Glutamatergic neuron (in vitro differentiated cells): Measurements from ENCODE around the gene PTGFRN. TPM values are rescaled to one million over a fixed set of nuclear protein-coding genes. Genes with fewer than 3 reads are reported as not detected.

Experiments
- DNase-seq: peaks from one replicate; pipeline ENCODE4 v3.0.0; 2022
- H3K27ac Mint-ChIP-seq: one replicate; pipeline ENCODE4 v1.8.0; 2020; ENCODE audit warnings: mild to moderate bottlenecking, mixed read lengths, inconsistent platforms; ENCODE audit not compliant: unreplicated experiment
- H3K27me3 Mint-ChIP-seq: one replicate; pipeline ENCODE4 v1.8.0; 2020; ENCODE audit warnings: mild to moderate bottlenecking, moderate library complexity, mixed read lengths, inconsistent platforms; ENCODE audit not compliant: unreplicated experiment
- H3K36me3 Mint-ChIP-seq: one replicate; pipeline ENCODE4 v1.8.0; 2020; ENCODE audit warnings: mild to moderate bottlenecking, mixed read lengths, inconsistent platforms; ENCODE audit not compliant: unreplicated experiment
- H3K4me1 Mint-ChIP-seq: one replicate; pipeline ENCODE4 v1.8.0; 2020; ENCODE audit warnings: mild to moderate bottlenecking, low read depth, mixed read lengths, inconsistent platforms; ENCODE audit not compliant: unreplicated experiment
- H3K4me3 Mint-ChIP-seq: one replicate; pipeline ENCODE4 v1.8.0; 2020; ENCODE audit warnings: mild to moderate bottlenecking, mixed read lengths, inconsistent platforms; ENCODE audit not compliant: unreplicated experiment
- H3K9me3 Mint-ChIP-seq: one replicate; pipeline ENCODE4 v1.8.0; 2020; ENCODE audit warnings: mild to moderate bottlenecking, moderate library complexity, mixed read lengths, inconsistent platforms; ENCODE audit not compliant: unreplicated experiment
- total RNA-seq: library from RNA; stranded (reverse); fragmentation: NEBNext Ultra II Directional; extraction: Animal tissue kit (Norgen Biotek cat#: 25700); gene quantifications from one replicate; pipeline ENCODE4 v1.2.1, GENCODE V29; 2021; ENCODE audit not compliant: unreplicated experiment
- TF ChIP-seq, protein P1 (sequence below): fragments of 200-600 bp; sonication (generic); IDR thresholded peaks from one replicate; pipeline ENCODE4 v1.5.0; 2021; ENCODE audit not compliant: partially characterized antibody, unreplicated experiment

The PTGFRN gene
- total RNA-seq, 1 donor from 2014 or later = 61.2 TPM

DNA sequence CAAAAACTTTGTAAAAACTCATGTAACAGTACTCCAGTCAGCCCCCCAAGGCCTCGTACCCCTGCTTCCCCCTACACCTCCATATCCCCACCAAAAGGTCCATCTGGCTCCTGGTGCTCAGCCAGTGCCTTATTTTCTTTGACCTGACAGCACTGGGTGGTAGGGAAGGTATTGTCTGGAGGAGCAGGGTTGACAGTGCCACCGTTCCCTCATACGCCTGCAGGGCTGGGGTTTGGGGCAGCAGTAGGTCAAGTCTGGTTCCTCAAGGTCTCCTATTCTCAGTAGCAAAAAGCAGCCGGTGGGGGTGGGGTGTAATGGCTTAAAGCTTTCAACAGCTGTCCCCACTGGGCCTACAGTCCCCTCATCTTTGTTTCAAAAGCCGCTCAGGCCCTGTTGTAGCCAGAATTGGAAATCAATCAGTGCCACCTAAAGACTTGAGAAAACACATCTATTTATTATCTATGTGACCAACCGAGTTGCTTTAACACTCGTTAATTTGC, 125.1 kb downstream of the PTGFRN start:
- TF ChIP-seq, protein P1, sequence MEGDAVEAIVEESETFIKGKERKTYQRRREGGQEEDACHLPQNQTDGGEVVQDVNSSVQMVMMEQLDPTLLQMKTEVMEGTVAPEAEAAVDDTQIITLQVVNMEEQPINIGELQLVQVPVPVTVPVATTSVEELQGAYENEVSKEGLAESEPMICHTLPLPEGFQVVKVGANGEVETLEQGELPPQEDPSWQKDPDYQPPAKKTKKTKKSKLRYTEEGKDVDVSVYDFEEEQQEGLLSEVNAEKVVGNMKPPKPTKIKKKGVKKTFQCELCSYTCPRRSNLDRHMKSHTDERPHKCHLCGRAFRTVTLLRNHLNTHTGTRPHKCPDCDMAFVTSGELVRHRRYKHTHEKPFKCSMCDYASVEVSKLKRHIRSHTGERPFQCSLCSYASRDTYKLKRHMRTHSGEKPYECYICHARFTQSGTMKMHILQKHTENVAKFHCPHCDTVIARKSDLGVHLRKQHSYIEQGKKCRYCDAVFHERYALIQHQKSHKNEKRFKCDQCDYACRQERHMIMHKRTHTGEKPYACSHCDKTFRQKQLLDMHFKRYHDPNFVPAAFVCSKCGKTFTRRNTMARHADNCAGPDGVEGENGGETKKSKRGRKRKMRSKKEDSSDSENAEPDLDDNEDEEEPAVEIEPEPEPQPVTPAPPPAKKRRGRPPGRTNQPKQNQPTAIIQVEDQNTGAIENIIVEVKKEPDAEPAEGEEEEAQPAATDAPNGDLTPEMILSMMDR = no peak
- H3K9me3 Mint-ChIP-seq = no peaks in the 10 kb centered on the region
- peaks cover 33% of the 10 kb centered on the region for H3K4me1 Mint-ChIP-seq
- H3K4me3 Mint-ChIP-seq = peak overlapping the region; percentile 57
- no peaks in the 10 kb centered on the region for H3K36me3 Mint-ChIP-seq
- H3K27me3 Mint-ChIP-seq = peaks cover 2% of the 10 kb centered on the region
- H3K27ac Mint-ChIP-seq = peak overlapping the region; percentile 67
- DNase-seq = peak; percentile 59

- H3K4me3 Mint-ChIP-seq = no peak overlapping the region
- TF ChIP-seq, protein P1 = no peak
- H3K9me3 Mint-ChIP-seq = no peaks in the 10 kb centered on the region
- H3K27ac Mint-ChIP-seq = no peak overlapping the region
- H3K27me3 Mint-ChIP-seq = peaks cover 2% of the 10 kb centered on the region
- no peaks in the 10 kb centered on the region for H3K36me3 Mint-ChIP-seq
- no peak for DNase-seq
- peaks cover 35% of the 10 kb centered on the region for H3K4me1 Mint-ChIP-seq
Observed at GRCh38 chr1:117036018-117036461, 126.3 kb downstream of the PTGFRN start.

DNA sequence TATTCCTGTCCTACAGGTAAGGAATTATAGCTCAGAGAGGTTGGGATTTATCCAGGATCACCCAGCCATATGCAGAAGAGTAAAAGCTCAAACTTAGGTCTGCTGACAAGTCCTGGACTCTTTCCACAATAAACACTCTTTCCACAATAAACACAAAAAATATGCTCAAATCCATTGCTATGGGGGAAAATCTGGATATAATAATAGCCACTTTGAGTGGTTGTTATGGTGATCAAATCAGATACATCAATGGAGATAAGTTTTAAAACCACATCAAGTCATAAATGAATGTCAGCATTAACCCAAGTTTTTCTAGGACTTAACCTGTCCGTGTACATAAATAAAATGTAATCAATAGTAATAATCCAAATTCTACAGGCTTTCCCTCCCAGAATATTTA, 128.1 kb downstream of the PTGFRN start:
- no peak for DNase-seq
- Mint-ChIP-seq H3K36me3 (no peaks in the 10 kb centered on the region), H3K27ac (no peak overlapping the region), H3K4me3 (no peak overlapping the region), H3K27me3 (peaks cover 2% of the 10 kb centered on the region), H3K4me1 (peaks cover 33% of the 10 kb centered on the region), H3K9me3 (no peaks in the 10 kb centered on the region)
- TF ChIP-seq, protein P1 = no peak

GRCh38 chr1:117038236-117038635, 128.5 kb downstream of the PTGFRN start:
- Mint-ChIP-seq H3K27ac (no peak overlapping the region), H3K9me3 (no peaks in the 10 kb centered on the region), H3K27me3 (no peaks in the 10 kb centered on the region), H3K4me3 (no peak overlapping the region), H3K4me1 (peaks cover 30% of the 10 kb centered on the region), H3K36me3 (peaks cover 4% of the 10 kb centered on the region)
- TF ChIP-seq, protein P1 = no peak
- no peak for DNase-seq

Other genes with a start within 250 kb of the PTGFRN start
- 110 TPM for gene IGSF3, start 242.2 kb upstream of the PTGFRN start, total RNA-seq
- gene CD2, start 155.5 kb upstream of the PTGFRN start, total RNA-seq = not detected
- gene CD101, start 91.8 kb downstream of the PTGFRN start, total RNA-seq = 3.2 TPM
- 19.3 TPM for gene TTF2, start 150.4 kb downstream of the PTGFRN start, total RNA-seq
- 6.7 TPM for gene TRIM45, start 211.8 kb downstream of the PTGFRN start, total RNA-seq